MM.1S (cell line): ENCODE data around the gene ISL2.

Experiments
- DNase-seq: peaks from one replicate; pipeline ENCODE4 v3.0.0-alpha.2; 2015
- H2AFZ ChIP-seq: fragments of 300-600 bp; sonication (generic); 2 replicates; pipeline ENCODE4 v1.6.0; 2016; ENCODE audit warnings: antibody characterized with exemption, low read length
- H3F3A ChIP-seq: fragments of 300-600 bp; sonication (generic); 2 replicates; pipeline ENCODE4 v1.6.1; 2016; ENCODE audit warnings: mild to moderate bottlenecking, antibody characterized with exemption, low read length, moderate library complexity, mixed read lengths; ENCODE audit not compliant: insufficient read depth
- H3K27ac ChIP-seq: fragments of 300-600 bp; sonication (generic); 2 replicates; pipeline ENCODE4 v1.5.1; 2016; ENCODE audit warnings: mild to moderate bottlenecking, low read length
- H3K27me3 ChIP-seq: fragments of 300-600 bp; sonication (generic); replicated peaks from 2 replicates; pipeline ENCODE4 v1.6.0; 2016; ENCODE audit warnings: low read length; ENCODE audit not compliant: insufficient read depth
- H3K36me3 ChIP-seq: fragments of 300-600 bp; sonication (generic); replicated peaks from 2 replicates; pipeline ENCODE4 v1.6.1; 2016; ENCODE audit warnings: mild to moderate bottlenecking, low read length, mixed read lengths; ENCODE audit not compliant: insufficient read depth
- H3K4me1 ChIP-seq: fragments of 300-600 bp; sonication (generic); 2 replicates; pipeline ENCODE4 v1.6.1; 2016; ENCODE audit warnings: low read length, mixed read lengths
- H3K4me2 ChIP-seq: fragments of 300-600 bp; sonication (generic); 2 replicates; pipeline ENCODE4 v1.6.0; 2016; ENCODE audit warnings: low read depth, low read length
- H3K4me3 ChIP-seq: fragments of 300-600 bp; sonication (generic); 2 replicates; pipeline ENCODE4 v1.5.1; 2016; ENCODE audit warnings: low read length, mixed read lengths
- H3K79me2 ChIP-seq: fragments of 300-600 bp; sonication (generic); 2 replicates; pipeline ENCODE4 v1.6.1; 2016; ENCODE audit warnings: mixed run types, low read length, mixed read lengths
- H3K9ac ChIP-seq: fragments of 300-600 bp; sonication (generic); 2 replicates; pipeline ENCODE4 v1.6.1; 2016; ENCODE audit warnings: low read length, mixed read lengths
- H3K9me2 ChIP-seq: fragments of 300-600 bp; sonication (generic); replicated peaks from 2 replicates; pipeline ENCODE4 v1.6.1; 2016; ENCODE audit warnings: mild to moderate bottlenecking, low read length, mixed read lengths; ENCODE audit not compliant: insufficient read depth
- H3K9me3 ChIP-seq: fragments of 300-600 bp; sonication (generic); replicated peaks from 2 replicates; pipeline ENCODE4 v1.6.1; 2016; ENCODE audit warnings: mild to moderate bottlenecking, low read length, mixed read lengths; ENCODE audit not compliant: insufficient read depth
- H4K20me1 ChIP-seq: fragments of 300-600 bp; sonication (generic); 2 replicates; pipeline ENCODE4 v1.6.1; 2016; ENCODE audit warnings: mild to moderate bottlenecking, low read length, moderate library complexity, mixed read lengths; ENCODE audit not compliant: insufficient read depth
- CTCF ChIP-seq: fragments of 300-600 bp; sonication (generic); IDR thresholded peaks from 2 replicates; pipeline ENCODE4 v1.5.1; 2016; ENCODE audit warnings: antibody characterized with exemption, low read length, mixed read lengths
- EZH2 ChIP-seq: fragments of 300-600 bp; sonication (generic); optimal IDR thresholded peaks from 2 replicates; pipeline ENCODE3; 2017; ENCODE audit warnings: low read depth, mild to moderate bottlenecking, antibody characterized with exemption, low read length, mixed read lengths
- EZH2phosphoT487 ChIP-seq: fragments of 300-600 bp; sonication (generic); IDR thresholded peaks from 2 replicates; pipeline ENCODE4 v1.6.1; 2018; ENCODE audit warnings: antibody characterized with exemption, low read length

The ISL2 gene

GRCh38 chr15:76334438-76335306 is 1.9 kb upstream of the ISL2 start:
- Histone ChIP-seq H3K27me3 (0 out of 2 replicates have a peak, but pooled peaks cover 6% of the 10 kb centered on the region), H3K27ac (no peak overlapping the region)

GRCh38 chr15:76335307-76336253 is 993 bp upstream of the ISL2 start:
- H3K9ac ChIP-seq: peak overlapping the region; percentile 52; the same call in 1 of the 2 replicates
- peak overlapping the region; percentile 94 for H3K4me2 ChIP-seq
- H3K27me3 ChIP-seq: 0 out of 2 replicates have a peak, but pooled peaks cover 6% of the 10 kb centered on the region
- DNase-seq: no peak
- H3K9me3 ChIP-seq: no peaks in the 10 kb centered on the region
- H3K79me2 ChIP-seq: no peaks in the 10 kb centered on the region
- H3F3A ChIP-seq: no peaks in the 10 kb centered on the region
- no peaks in the 10 kb centered on the region for H3K9me2 ChIP-seq
- no peaks in the 10 kb centered on the region; the same call in 1 of the 2 replicates for H3K4me1 ChIP-seq
- H3K27ac ChIP-seq: peak overlapping the region; percentile 28; the same call in 1 of the 2 replicates
- no peak for TF ChIP-seq CTCF
- no peak for TF ChIP-seq EZH2phosphoT487
- no peak for TF ChIP-seq EZH2
- H3K36me3 ChIP-seq: no peaks in the 10 kb centered on the region
- no peaks in the 10 kb centered on the region for H4K20me1 ChIP-seq
- H2AFZ ChIP-seq: peak overlapping the region; percentile 93
- peak overlapping the region; percentile 61 for H3K4me3 ChIP-seq

More at GRCh38 chr15:76334438-76335306, 1.9 kb upstream of the ISL2 start:
- Histone ChIP-seq H2AFZ (peak overlapping the region; percentile 93; the same call in 1 of the 2 replicates), H3K9ac (no peak overlapping the region), H3K9me3 (no peaks in the 10 kb centered on the region), H3K79me2 (no peaks in the 10 kb centered on the region), H3K4me2 (no peak overlapping the region), H4K20me1 (no peaks in the 10 kb centered on the region), H3K9me2 (no peaks in the 10 kb centered on the region), H3K36me3 (no peaks in the 10 kb centered on the region), H3K4me1 (no peaks in the 10 kb centered on the region; the same call in 1 of the 2 replicates), H3K4me3 (no peak overlapping the region), H3F3A (no peaks in the 10 kb centered on the region)
- TF ChIP-seq EZH2phosphoT487 (no peak), EZH2 (no peak), CTCF (no peak)
- no peak for DNase-seq

- DNase-seq: no peak
- peak overlapping the region; percentile 61 for H3K4me3 ChIP-seq
Observed at GRCh38 chr15:76337059-76337695, 604 bp downstream of the ISL2 start.

More at GRCh38 chr15:76337059-76337695, 604 bp downstream of the ISL2 start:
- Histone ChIP-seq H3F3A (no peaks in the 10 kb centered on the region), H3K27ac (peak overlapping the region; percentile 19; the same call in 1 of the 2 replicates), H4K20me1 (no peaks in the 10 kb centered on the region), H3K9ac (peak overlapping the region; percentile 37; the same call in 1 of the 2 replicates), H3K79me2 (no peaks in the 10 kb centered on the region), H3K4me1 (no peaks in the 10 kb centered on the region; the same call in 1 of the 2 replicates), H3K4me2 (peak overlapping the region; percentile 94), H2AFZ (peak overlapping the region; percentile 49), H3K9me3 (no peaks in the 10 kb centered on the region), H3K27me3 (0 out of 2 replicates have a peak, but pooled peaks cover 6% of the 10 kb centered on the region), H3K9me2 (no peaks in the 10 kb centered on the region), H3K36me3 (no peaks in the 10 kb centered on the region)
- TF ChIP-seq EZH2phosphoT487 (no peak), CTCF (no peak), EZH2 (no peak)
